DMS153 treated with DMSO at 0.1 percent for 48 hours (cell line): Measurements from ENCODE around the gene HCK.
A peak's percentile ranks its signal among the peaks of the same experiment; 100 is the strongest.
"Not testable (repeated sequence)": the region's sequence is repeated elsewhere in the genome, so short reads cannot be mapped to it uniquely, and the experiment has no call there.

Source experiments
- DNase-seq: peaks from one replicate; lab custom pipeline; 2025; ENCODE audit not compliant: unreplicated experiment; lab: John Stamatoyannopoulos, UW

The HCK gene

DNA sequence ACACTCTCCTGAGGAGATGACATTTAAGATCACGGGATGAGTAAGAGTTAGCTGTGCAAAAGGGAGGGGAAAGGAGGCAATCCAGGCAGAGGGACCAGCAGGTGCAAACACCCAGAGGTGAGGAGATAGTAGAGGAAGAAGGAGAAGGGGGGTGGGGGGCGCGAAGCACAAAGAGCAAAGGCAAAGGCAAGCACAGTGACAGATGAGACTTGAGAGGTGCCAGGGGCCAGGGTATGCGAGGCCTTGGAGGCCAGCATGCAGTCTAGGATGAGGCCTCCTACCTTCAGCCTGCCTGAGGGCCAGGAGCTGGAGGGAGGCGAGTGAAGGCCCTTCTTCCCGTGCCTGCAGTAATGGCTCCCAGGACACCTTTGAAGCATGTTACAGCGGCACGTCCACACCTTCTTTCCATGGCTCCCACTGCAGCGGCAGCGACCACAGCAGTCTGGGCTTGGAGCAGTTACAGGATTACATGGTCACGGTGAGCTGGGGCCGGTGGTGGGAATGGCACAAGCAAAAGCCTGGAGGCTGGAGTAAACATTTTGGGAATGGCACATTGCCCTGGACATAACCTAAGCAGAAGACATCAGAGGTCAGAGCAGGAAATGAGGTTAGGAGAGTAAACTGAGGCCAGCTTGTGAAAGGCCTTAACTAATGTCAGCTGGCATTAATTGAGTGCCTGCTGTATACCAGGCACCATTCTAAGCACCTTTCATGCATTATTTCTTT lies 23.2 kb upstream of the HCK start:
- no peak for DNase-seq

GRCh38 chr20:32029561-32029960 lies 22.5 kb upstream of the HCK start:
- DNase-seq = no peak

DNA sequence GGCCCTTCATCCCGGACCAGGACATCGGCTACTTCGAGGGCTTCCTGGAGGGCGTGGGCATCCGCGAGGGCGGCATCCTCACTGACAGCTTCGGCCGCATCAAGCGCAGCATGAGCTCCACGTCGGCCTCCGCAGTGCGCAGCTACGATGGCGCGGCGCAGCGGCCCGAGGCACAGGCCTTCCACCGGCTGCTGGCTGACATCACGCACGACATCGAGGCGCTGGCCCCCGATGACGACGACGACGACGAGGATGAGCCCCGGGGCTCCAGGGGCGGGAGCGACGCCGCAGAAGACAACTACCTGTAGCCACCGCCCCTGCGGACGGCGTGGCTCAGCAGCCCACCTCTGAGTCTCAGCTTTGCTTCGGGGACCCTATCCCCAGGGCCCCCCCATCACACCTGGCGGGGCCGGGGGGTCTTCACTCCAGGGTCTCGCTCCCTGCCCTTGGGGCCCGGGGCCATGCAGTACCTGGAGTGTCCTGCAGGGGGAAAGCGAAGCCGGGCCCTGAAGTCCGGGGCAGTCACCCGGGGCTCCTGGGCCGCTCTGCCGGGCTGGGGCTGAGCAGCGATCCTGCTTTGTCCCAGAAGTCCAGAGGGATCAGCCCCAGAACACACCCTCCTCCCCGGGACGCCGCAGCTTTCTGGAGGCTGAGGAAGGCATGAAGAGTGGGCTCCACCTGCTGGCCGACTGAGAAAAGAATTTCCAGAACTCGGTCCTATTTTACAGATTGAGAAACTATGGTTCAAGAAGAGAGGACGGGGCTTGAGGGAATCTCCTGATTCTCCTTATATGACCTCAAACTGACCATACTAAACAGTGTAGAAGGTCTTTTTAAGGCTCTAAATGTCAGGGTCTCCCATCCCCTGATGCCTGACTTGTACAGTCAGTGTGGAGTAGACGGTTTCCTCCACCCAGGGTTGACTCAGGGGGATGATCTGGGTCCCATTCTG lies 20.8 kb upstream of the HCK start:
- DNase-seq = peak; percentile 52

DNA sequence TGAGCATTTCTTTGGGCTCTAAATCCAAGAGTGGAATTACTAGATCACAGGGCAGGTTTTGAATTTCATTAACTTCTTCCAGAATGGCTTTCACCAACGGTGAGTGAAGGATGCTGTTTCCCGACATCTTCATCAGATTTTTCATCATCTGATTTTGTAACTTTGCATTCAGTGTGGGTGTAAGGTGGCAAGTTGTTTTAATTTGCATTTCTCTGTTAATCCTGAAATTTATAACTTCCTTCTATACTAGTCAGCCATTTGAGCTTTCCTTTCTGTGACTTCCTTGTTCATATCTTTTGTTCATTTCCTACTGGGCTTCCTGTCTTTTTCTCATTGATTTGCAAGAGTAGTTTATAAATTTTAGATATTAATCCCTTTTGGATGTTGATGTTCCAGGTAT lies 18.7 kb upstream of the HCK start:
- no peak for DNase-seq

GRCh38 chr20:32033721-32034120 lies 18.3 kb upstream of the HCK start:
- DNase-seq = not testable (repeated sequence)

DNA sequence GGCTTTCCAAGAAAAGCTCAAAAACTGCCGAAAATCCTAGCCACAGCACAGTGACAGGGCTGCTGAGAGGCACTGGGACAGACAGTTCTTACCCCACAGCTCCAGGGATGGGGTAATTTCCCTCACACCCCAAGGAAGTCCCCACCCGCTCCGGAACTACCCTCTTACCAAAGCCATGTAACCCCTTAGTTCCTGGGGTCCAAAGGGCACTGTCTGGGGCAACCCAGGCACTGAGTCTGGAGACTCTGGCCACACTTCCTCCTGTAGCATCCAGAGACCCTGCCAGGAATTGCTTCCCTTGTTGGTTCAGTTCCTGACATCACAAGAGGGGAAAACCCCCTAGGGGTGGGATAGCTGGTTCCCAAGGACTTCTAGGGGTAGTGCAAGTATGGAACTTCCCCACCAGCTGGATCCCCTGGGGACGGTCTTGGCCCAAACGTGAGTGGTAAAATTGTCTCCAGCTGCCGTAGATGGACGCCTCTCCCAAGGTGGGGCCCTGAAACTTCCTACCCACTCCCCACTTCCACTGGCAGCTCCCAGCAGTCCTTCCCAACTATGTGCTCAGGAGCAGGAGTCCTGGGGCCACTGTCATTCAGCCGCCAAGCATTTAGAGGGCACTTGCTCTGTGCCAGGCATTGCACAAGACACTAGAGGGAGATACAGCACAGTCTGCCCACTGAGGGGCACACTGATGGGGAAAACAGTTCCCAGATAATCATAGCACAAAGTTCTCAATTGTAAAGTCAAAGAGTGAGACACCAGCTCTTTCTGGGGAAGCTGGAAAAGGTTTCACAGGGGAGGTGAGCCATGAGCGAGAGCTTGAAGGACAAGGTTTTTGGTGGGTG lies 17.2 kb upstream of the HCK start:
- no peak for DNase-seq

GRCh38 chr20:32035426-32035779 lies 16.6 kb upstream of the HCK start:
- DNase-seq = no peak

DNA sequence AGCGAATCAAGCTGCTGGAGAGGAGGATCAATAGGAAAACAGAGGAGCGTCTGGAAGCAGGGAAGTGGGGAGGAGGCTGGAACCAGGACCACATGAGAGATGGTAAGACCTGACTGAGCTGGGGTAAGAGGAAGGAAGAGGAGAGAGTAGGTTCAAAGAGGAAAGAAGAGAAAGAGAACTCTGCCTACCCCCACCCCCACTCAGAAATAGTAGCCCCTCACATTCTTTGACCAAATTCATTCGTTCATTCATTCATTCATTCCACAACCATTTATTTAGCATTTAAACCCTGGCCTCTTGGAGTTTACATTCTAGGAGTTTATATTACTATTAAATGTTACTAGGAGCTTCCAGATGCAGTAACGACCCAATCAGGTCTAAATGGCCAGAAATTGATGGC lies 15.8 kb upstream of the HCK start:
- DNase-seq = no peak

DNA sequence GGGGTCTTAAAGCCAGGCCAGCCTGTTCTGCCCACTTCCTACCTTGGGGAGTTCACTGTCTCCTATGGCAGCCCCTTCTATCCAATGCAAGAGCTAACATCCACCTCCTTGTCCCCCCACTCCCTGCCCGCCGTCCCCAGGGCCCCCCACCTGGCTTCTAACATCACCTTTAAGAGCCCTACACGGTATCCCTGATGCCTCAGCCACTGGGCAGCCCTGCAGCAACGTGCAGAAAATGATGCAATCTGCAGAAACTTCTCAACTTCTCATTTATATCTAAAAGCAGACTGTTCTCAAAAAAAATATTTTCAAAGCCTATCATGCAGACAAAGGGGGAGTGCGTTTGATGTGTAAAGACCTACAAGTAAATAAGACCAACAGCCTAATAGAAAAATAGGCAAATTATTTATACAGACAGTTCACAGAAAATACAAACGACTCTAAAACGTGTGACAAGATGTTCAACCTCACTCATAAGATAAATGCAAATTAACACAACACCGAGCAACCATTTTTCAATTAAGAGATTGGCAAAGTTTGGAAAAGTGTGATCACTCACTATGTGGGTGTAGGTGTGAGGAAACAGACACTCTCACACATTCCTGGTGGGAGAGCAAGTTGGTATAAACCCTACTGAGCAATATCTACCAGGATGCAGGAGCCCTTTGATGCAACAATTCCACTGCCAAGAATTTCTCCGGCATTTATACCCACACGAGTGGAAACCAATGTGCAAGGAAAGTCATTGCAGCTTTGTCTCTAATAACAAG lies 15.1 kb upstream of the HCK start:
- no peak for DNase-seq

GRCh38 chr20:32037929-32038328 lies 14.1 kb upstream of the HCK start:
- DNase-seq = no peak

DNA sequence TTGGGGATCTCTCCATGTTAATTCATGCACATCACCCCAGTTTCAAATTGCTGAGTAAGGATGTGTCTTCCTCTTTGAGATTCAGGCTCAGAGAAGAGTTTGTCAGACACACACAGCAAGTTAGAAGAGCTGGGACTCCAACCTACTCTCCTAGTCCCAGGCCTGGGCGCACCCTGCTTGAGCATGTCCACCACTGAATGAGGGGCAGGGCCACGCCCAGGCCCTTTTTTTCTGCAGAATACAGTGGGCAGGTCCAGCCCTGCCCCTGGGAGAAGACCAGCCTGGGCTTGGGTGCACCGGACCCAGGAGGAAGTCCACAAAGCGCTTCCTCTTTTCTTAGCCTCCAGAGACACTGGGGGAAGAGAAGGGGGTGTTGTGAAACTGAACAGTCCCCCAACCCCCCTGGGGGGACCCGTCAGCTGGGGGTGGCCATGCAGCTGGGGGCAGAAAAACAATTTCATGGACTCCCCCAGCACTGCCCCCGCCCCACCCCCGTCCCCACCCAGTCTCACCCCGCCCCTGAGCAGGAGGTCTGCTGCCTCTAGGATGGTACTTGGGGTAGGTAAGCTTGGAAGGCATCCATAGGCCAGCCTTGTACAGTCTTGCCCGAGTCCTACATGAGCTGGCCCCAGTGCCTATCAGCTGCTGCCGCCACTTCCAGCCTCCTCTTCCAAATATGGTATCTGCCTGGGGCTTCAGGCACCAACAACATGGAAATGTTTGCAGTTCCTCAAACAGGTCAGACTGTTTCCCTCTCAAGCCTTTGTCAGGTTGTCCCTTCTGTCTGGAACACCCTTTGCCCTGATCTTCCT lies 11.7 kb upstream of the HCK start:
- DNase-seq = no peak

GRCh38 chr20:32045999-32046398 lies 6.0 kb upstream of the HCK start:
- no peak for DNase-seq

DNA sequence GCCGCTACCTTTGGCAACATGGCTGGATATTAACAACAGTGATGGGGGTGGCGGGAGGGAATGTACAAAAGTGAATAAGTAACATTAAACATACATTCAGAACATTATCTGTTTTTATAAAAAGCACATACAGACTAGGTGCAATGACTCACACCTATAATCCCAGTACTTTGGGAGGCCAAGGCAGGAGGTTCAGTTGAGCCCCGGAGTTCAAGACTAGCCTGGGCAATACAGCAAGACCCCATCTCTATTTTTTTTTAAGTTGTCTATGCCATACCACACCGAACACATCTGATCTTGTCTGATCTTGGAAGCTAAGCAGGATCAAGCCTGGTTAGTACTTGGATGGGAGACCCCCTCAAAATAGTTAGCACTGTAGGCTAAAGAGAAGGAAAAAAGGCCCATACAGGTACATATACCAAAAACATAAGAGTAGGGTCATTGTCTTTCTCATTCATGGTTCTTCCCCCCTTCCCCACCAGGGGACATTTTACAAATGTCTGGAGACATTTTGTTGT lies 1.7 kb upstream of the HCK start:
- no peak for DNase-seq

DNA sequence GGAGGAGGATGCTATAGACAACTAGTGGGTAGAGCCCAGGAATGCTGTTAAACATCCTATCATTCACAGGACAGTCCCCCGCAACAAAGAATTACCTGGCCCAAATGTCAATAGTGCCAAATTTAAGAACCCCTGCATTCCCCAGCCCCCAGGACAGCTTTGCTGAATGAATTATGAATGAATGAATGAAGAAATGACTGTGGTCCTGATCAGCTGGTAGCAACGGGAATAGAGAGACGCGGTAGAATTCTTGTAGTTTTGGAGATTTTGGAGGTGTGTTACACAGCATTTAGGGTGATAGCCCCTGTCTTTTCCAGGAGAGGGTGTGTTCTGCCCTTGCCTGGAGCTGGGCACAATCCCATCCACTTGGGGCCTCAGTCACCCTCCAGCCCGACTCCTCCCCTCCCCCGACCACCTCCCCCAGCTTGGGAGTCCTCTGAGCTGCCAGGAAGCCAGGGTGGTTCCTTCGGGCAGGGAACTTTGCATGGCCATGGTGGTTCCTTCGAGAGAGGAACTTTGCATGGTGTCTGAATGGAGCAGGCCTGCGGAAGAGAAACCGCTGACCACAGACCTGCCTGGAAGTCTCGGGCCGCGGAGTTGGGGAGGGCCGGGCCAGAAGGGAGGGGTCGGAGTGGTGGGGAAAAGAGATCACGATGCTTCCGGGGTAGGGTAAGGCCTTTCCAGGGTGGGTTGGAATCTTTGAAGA lies 1.0 kb upstream of the HCK start:
- no peak for DNase-seq

- no peak for DNase-seq
Observed at GRCh38 chr20:32051720-32052089, 337 bp upstream of the HCK start.

DNA sequence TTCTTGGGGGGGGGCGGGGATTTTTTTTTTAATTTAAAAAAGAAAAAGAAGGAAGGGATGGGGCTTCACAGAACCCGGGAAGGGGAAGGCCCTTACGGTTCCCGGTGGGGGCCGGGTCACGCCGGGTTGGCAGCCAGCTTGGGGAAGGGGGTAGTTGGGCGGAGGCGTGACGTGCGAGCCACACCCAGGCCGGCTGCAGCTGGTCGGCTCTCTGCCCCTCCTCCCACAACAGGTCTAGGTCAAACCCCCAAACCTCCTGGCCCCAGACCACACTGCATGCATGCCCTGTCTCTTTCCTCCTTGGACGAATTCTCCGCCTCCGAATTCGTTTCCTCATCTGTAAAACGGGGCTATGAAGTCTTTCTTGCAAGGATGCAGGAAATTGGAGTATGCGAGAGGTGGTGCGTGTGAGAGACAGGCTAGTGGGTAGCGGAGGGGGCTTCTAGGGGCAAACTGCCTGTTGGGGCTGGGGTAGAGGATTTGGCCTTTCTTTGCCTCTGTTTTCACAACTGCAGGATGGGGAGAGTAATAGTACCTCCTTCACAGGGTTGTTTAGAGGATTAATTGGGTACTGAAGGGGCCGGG lies 828 bp downstream of the HCK start:
- DNase-seq = no peak

DNA sequence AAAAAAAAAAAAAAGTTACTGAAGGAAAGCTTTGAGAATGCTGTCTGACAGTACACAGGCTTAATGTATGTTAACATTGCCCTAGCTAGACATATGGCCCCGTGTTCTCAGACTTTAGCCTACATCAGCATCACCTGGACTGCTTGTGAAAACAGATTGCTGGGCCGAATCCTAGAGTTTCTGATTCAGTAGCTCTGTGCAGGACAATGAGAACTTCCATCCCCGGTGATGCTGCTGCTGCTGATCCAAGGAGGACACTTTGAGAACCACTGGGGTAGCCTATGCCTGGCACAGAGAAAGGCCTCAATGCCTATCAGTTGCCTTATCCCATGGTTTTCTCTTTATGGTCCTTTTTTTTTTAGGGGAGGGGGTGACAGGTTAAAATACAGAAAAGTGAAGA lies 1.6 kb downstream of the HCK start:
- DNase-seq = no peak

- no peak for DNase-seq
Observed at GRCh38 chr20:32056708-32057483, 4.9 kb downstream of the HCK start.
